SU-DHL-6 (cell line): ENCODE data around the gene BICC1.

Source experiments
- EZH2phosphoT487 ChIP-seq: fragments of 200-600 bp; sonication (generic), shearing (Covaris generic); conservative IDR thresholded peaks from 2 replicates; pipeline ENCODE4 v1.6.1; 2018; ENCODE audit warnings: mild to moderate bottlenecking, antibody characterized with exemption, low read length, moderate library complexity, mixed read lengths
- TF ChIP-seq, protein P1 (sequence below): fragments of 200-600 bp; sonication (generic); IDR thresholded peaks from one replicate; pipeline ENCODE4 v1.5.1; 2017; ENCODE audit warnings: antibody characterized with exemption, mild to moderate bottlenecking, low read length, moderate library complexity; ENCODE audit not compliant: insufficient read depth, poor library complexity, severe bottlenecking

DNA sequence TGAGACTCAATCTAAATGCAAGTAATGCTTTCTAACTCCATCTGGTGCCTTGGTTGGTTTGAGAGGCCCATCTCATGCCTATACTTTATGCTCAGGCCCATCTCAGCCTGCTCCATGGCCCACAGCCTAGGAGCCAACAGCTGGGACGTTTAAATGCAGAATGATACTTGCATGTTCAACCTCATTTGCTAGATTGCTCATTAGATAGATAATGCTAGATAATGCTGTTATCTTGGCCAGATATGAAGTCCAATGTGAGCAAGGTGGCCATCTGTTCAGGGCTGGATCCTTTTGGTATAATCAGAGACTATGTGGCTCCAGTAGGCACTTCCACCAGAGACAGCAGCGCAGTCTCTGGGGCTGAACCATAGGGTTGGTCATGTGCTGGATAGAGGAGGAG lies 342.1 kb downstream of the BICC1 start:
- TF ChIP-seq, protein P1, sequence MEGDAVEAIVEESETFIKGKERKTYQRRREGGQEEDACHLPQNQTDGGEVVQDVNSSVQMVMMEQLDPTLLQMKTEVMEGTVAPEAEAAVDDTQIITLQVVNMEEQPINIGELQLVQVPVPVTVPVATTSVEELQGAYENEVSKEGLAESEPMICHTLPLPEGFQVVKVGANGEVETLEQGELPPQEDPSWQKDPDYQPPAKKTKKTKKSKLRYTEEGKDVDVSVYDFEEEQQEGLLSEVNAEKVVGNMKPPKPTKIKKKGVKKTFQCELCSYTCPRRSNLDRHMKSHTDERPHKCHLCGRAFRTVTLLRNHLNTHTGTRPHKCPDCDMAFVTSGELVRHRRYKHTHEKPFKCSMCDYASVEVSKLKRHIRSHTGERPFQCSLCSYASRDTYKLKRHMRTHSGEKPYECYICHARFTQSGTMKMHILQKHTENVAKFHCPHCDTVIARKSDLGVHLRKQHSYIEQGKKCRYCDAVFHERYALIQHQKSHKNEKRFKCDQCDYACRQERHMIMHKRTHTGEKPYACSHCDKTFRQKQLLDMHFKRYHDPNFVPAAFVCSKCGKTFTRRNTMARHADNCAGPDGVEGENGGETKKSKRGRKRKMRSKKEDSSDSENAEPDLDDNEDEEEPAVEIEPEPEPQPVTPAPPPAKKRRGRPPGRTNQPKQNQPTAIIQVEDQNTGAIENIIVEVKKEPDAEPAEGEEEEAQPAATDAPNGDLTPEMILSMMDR = no peak
- TF ChIP-seq EZH2phosphoT487 = no peak
